Heart left ventricle (tissue), 16 donors: ENCODE measurements around the gene GZMM. TPM values are rescaled to one million over a fixed set of nuclear protein-coding genes. Genes with fewer than 3 reads are reported as not detected.
A peak's percentile ranks its signal among the peaks of the same experiment; 100 is the strongest.

Source experiments
- ATAC-seq, 4 donors: fragments of 200-7000 bp; cut with Tn5 transposase; one replicate each; pipeline ENCODE4 v1.9.1; 2020 to 2022; ENCODE audit warnings: moderate library complexity in 4 of 4, mild to moderate bottlenecking in 3 of 4, moderate number of reproducible peaks in 1 of 4
- DNase-seq, 5 donors: peaks; one replicate each; pipeline ENCODE4 v3.0.0-alpha.2; 2020
- H3K27ac ChIP-seq, 12 donors: fragments of 200-600 bp; sonication (generic) in 4 of 12; one replicate each; pipeline versions ENCODE4 v1.5.0 to v1.8.0; 2016 to 2022; ENCODE audit warnings: mild to moderate bottlenecking in 2 of 12
- H3K27me3 ChIP-seq, 9 donors: fragments of 200-600 bp; sonication (generic) in 2 of 9; one replicate each; pipeline versions ENCODE4 v1.5.1 to v1.8.0; 2016 to 2022; ENCODE audit warnings: mild to moderate bottlenecking in 3 of 9
- H3K36me3 ChIP-seq, 9 donors: fragments of 200-600 bp; sonication (generic) in 2 of 9; one replicate each; pipeline versions ENCODE4 v1.5.0 to v1.8.0; 2018 to 2022; ENCODE audit warnings: mild to moderate bottlenecking in 2 of 9
- H3K4me1 ChIP-seq, 12 donors: fragments of 200-600 bp; sonication (generic) in 4 of 12; one replicate each; pipeline versions ENCODE4 v1.5.0 to v1.8.0; 2016 to 2022; ENCODE audit warnings: mild to moderate bottlenecking in 3 of 12
- H3K4me3 ChIP-seq, 12 donors: fragments of 200-600 bp; sonication (generic) in 4 of 12; one replicate each; pipeline versions ENCODE4 v1.5.0 to v1.8.0; 2017 to 2022; ENCODE audit warnings: mild to moderate bottlenecking in 9 of 12, moderate library complexity in 4 of 12
- H3K9me3 ChIP-seq, 12 donors: fragments of 200-600 bp; sonication (generic) in 4 of 12; one replicate each; pipeline versions ENCODE4 v1.5.0 to v1.8.0; 2016 to 2022; ENCODE audit warnings: mild to moderate bottlenecking in 1 of 12
- CTCF ChIP-seq, 12 donors: fragments of 200-600 bp; sonication (generic) in 4 of 12; IDR thresholded peaks; one replicate each; pipeline versions ENCODE4 v1.5.0 to v1.8.0; 2018 to 2022; ENCODE audit warnings: antibody characterized with exemption in 12 of 12, mild to moderate bottlenecking in 5 of 12
- POLR2A ChIP-seq, 2 donors: fragments of 450-650 bp; IDR thresholded peaks; one replicate each; pipeline ENCODE4 v1.6.1; 2017; ENCODE audit warnings: antibody characterized with exemption in 2 of 2, mild to moderate bottlenecking in 2 of 2, moderate library complexity in 2 of 2
- WGBS, 4 donors: extraction: QIAGEN DNeasy Blood & Tissue Kit in 2 of 4; methylation state at CpG; one replicate each; pipeline versions ENCODE4 v1.1.5 to v1.1.7; 2013 to 2018; 5-methylcytosine and 5-hydroxymethylcytosine counted together
- intact Hi-C, 10 donors: fragments of 100-400 bp; cut with DNase I; formaldehyde crosslinking; loops; one replicate each; pipeline versions ENCODE4 v1.11.1 to v1.14.2; 2022
- polyA plus RNA-seq, 2 donors: library from polyadenylated mRNA; stranded (reverse); fragments of 200-250 nt; gene quantifications; one replicate each; pipeline ENCODE4 v1.2.3, GENCODE V29; 2013
- total RNA-seq, 9 donors: library from RNA; depleted of rRNA in 2 of 9; stranded (reverse); fragments of >200 nt in 2 of 9; fragmentation: NEBNext Ultra II Directional in 3 of 9; extraction: Animal tissue kit (Norgen Biotek cat#: 25700) in 3 of 9; gene quantifications; one replicate each; pipeline versions ENCODE4 v1.1.0 to v1.2.4, GENCODE V29; 2016 to 2023
- donor health status: ischemic (EF 13 %, LVEDD 7.1; RV severe dilation, severe dysfunction).
- donor health status: healthy with polysubstance abuse.
- donor health status: DM: no; HTN: yes; CAD: no.
- donor health status: DM: no; HTN: no; CAD: no.
- donor health status: ischemic (EF 25% LVEDD 6.9; RV normal size, moderate dysfunction).
- donor health status: ischemic (EF 25% LVEDD 5.7; RV mildly dilated, moderate dysfunction).
- donor health status: healthy.
- donor health status: DM: yes; HTN: yes; CAD: no.
- donor health status: ischemic (EF 35%, LVEDD 5.7; RV mildly dilated, moderate dysfunction).
- donor health status: nonischemic (EF 11% LVEDD 7.7; RV severe dilation, severe dysfunction).
- donor health status: DM: yes; HTN: yes; CAD: no.
- donor health status: PGD.
- donor health status: ischemic (EF 29% LVEDD 5.4; RV normal size, mild dysfunction).
- donor health status: nonischemic (EF 23%, LVEDD 6.1; RV moderate dilation, normal function).

GZMM gene
- total and polyA plus RNA-seq, 11 donors: 0.12 to 3.0 (median 0.47) TPM; not detected in 5

- TF ChIP-seq POLR2A (IDR thresholded peaks at IDR 0.05): no peak
- TF ChIP-seq CTCF (IDR thresholded peaks at IDR 0.05): no peak
- Histone ChIP-seq H3K27me3 (no peaks in the 10 kb centered on the region), H3K9me3 (no peaks in the 10 kb centered on the region), H3K4me1 (peaks cover 0 to 15% (median 0%) of the 10 kb centered on the region in 12 donors), H3K4me3 (no peak overlapping the region), H3K27ac (no peak overlapping the region), H3K36me3 (peaks cover 0 to 2% (median 0%) of the 10 kb centered on the region in 9 donors)
- DNase-seq (peak in 1 of 5 donors; percentile 46), ATAC-seq (no peak)
- intact Hi-C loops: loop anchor here in 2 of 10 donors (10.0 kb wide), 1 partner anchor 187 kb away; no protein-coding TSS in a partner anchor
- WGBS, 4 donors: 84 to 89% (median 87%) methylated on average over 21 to 26 of the region's 26 CpGs
These were observed 4.2 kb downstream of the GZMM start for GRCh38 chr19:547836-548720.

GRCh38 chr19:548886-549830 is 5.3 kb downstream of the GZMM start:
- Histone ChIP-seq H3K4me1 (peaks cover 0 to 11% (median 0%) of the 10 kb centered on the region in 12 donors), H3K27me3 (no peaks in the 10 kb centered on the region), H3K4me3 (no peak overlapping the region), H3K9me3 (no peaks in the 10 kb centered on the region), H3K27ac (no peak overlapping the region), H3K36me3 (no peaks in the 10 kb centered on the region)
- intact Hi-C loops: loop anchor here in 2 of 10 donors (10.0 kb wide), 1 partner anchor 186 kb away; no protein-coding TSS in a partner anchor
- 73 to 88% (median 78%) methylated on average over 26 to 52 of the region's 52 CpGs for whole genome bisulfite sequencing, 4 donors
- ATAC-seq: peak in 1 of 4 donors; percentile 8
- no peak for TF ChIP-seq POLR2A (IDR thresholded peaks at IDR 0.05)
- no peak for TF ChIP-seq CTCF (IDR thresholded peaks at IDR 0.05)
- peak in 1 of 5 donors; percentile 61 for DNase-seq

GRCh38 chr19:554817-555216 is 11.0 kb downstream of the GZMM start:
- H3K27ac ChIP-seq: peak overlapping the region in 1 of 12 donors; percentile 4

More at GRCh38 chr19:554817-555216, 11.0 kb downstream of the GZMM start:
- 57 to 78% (median 66%) methylated on average over 20 of the region's 20 CpGs for WGBS, 4 donors
- Histone ChIP-seq H3K36me3 (no peaks in the 10 kb centered on the region), H3K9me3 (no peaks in the 10 kb centered on the region), H3K4me3 (no peak overlapping the region), H3K27me3 (no peaks in the 10 kb centered on the region), H3K4me1 (peaks cover 0 to 30% (median 12%) of the 10 kb centered on the region in 12 donors)
- ATAC-seq (peak in 1 of 4 donors; percentile 14), DNase-seq (peak in 2 of 5 donors; percentile 21 to 25)
- intact Hi-C loops: loop anchor here in 1 of 10 donors (10.0 kb wide), 1 partner anchor 180 kb away; no protein-coding TSS in a partner anchor
- no peak for TF ChIP-seq POLR2A (IDR thresholded peaks at IDR 0.05)
- TF ChIP-seq CTCF (IDR thresholded peaks at IDR 0.05): no peak
